Measurements from ENCODE around the gene KLHL35. TPM values are rescaled to one million over a fixed set of nuclear protein-coding genes. Genes with fewer than 3 reads are reported as not detected.

Gene KLHL35
- total RNA-seq, 2 donors from 2014 or later = 0.50 to 0.67 TPM

GRCh38 chr11:75431533-75432525 lies 1.2 kb downstream of the KLHL35 start:
- no peaks in the 10 kb centered on the region for H3K36me3 ChIP-seq
- H3K9me3 ChIP-seq = no peaks in the 10 kb centered on the region
- H3K4me3 ChIP-seq = no peak overlapping the region
- H3K9ac ChIP-seq (ENCODE audit: low read depth in 2 of 2, low read length in 2 of 2) = no peak overlapping the region
- H3K4me1 ChIP-seq = peaks cover 10% of the 10 kb centered on the region
- peaks cover 38% of the 10 kb centered on the region for H3K27me3 ChIP-seq
- no peak for TF ChIP-seq CTCF (IDR thresholded peaks at IDR 0.05)
- no peak overlapping the region for H3K27ac ChIP-seq
- peak; percentile 32 for DNase-seq
- intact Hi-C loops (cut with DNase I) = no loop called here

GRCh38 chr11:75430714-75431532 lies 2.1 kb downstream of the KLHL35 start:
- TF ChIP-seq CTCF (IDR thresholded peaks at IDR 0.05) = no peak
- Histone ChIP-seq H3K9me3 (no peaks in the 10 kb centered on the region), H3K4me1 (peaks cover 10% of the 10 kb centered on the region), H3K27ac (no peak overlapping the region), H3K4me3 (peak overlapping the region; percentile 20), H3K27me3 (peaks cover 38% of the 10 kb centered on the region), H3K9ac (ENCODE audit: low read depth in 2 of 2, low read length in 2 of 2) (peak overlapping the region in 1 of 2 donors; percentile 53), H3K36me3 (no peaks in the 10 kb centered on the region)
- DNase-seq = no peak
- intact Hi-C loops (cut with DNase I) = no loop called here

GRCh38 chr11:75429902-75430713 lies 2.9 kb downstream of the KLHL35 start:
- H3K27me3 ChIP-seq = peaks cover 38% of the 10 kb centered on the region
- no peak overlapping the region for H3K27ac ChIP-seq
- intact Hi-C loops (cut with DNase I) = no loop called here
- no peaks in the 10 kb centered on the region for H3K36me3 ChIP-seq
- H3K4me1 ChIP-seq = peaks cover 10% of the 10 kb centered on the region
- peak; percentile 62 for DNase-seq
- peak overlapping the region in 1 of 2 donors; percentile 53 for H3K9ac ChIP-seq (ENCODE audit: low read depth in 2 of 2, low read length in 2 of 2)
- H3K4me3 ChIP-seq = peak overlapping the region; percentile 20
- TF ChIP-seq CTCF (IDR thresholded peaks at IDR 0.05) = no peak
- H3K9me3 ChIP-seq = no peaks in the 10 kb centered on the region

- Histone ChIP-seq H3K27me3 (peaks cover 38% of the 10 kb centered on the region), H3K27ac (no peak overlapping the region), H3K4me1 (peaks cover 10% of the 10 kb centered on the region), H3K36me3 (no peaks in the 10 kb centered on the region), H3K9me3 (no peaks in the 10 kb centered on the region), H3K4me3 (peak overlapping the region; percentile 20), H3K9ac (ENCODE audit: low read depth in 2 of 2, low read length in 2 of 2) (no peak overlapping the region)
- TF ChIP-seq CTCF (IDR thresholded peaks at IDR 0.05) = no peak
- no peak for DNase-seq
- intact Hi-C loops (cut with DNase I) = no loop called here
These were observed 3.4 kb downstream of the KLHL35 start for GRCh38 chr11:75429641-75429901.
